ENCODE results near the gene PPM1M.

The PPM1M gene

GRCh38 chr3:52265387-52265786, 19.8 kb downstream of the PPM1M start:
- H3K27ac ChIP-seq (ENCODE audit: extremely low read depth, low read depth, low read length) = no peak overlapping the region
- POLR2A ChIA-PET = interaction anchor here (0.7 kb wide), 1 partner anchor 16 kb away, joined by 5 read pairs; no protein-coding TSS in a partner anchor

GRCh38 chr3:52268036-52268435, 22.5 kb downstream of the PPM1M start:
- TF ChIP-seq ZSCAN5A (tag by site-specific recombination; IDR thresholded peaks at IDR 0.05) (no peak), ZNF354C (tag by site-specific recombination; IDR thresholded peaks at IDR 0.05; ENCODE audit: borderline replicate concordance, low read depth) (no peak), ZNF138 (tag by site-specific recombination; IDR thresholded peaks at IDR 0.05; ENCODE audit: borderline replicate concordance) (no peak), GLIS2 (tag by site-specific recombination; IDR thresholded peaks at IDR 0.05) (no peak), ZNF433 (tag by site-specific recombination; IDR thresholded peaks at IDR 0.05; ENCODE audit: low read depth) (no peak), ZNF423 (tag by site-specific recombination; IDR thresholded peaks at IDR 0.05) (no peak), PRDM6 (tag by site-specific recombination; IDR thresholded peaks at IDR 0.05) (no peak), KLF8 (tag by site-specific recombination; IDR thresholded peaks at IDR 0.05) (no peak), ZNF112 (tag by site-specific recombination; IDR thresholded peaks at IDR 0.05) (no peak), SP2 (tag by site-specific recombination; IDR thresholded peaks at IDR 0.05) (no peak), ZNF529 (tag by site-specific recombination; IDR thresholded peaks at IDR 0.05; ENCODE audit: insufficient replicate concordance) (no peak), RBAK (tag by site-specific recombination; IDR thresholded peaks at IDR 0.05) (no peak), ZNF580 (tag by site-specific recombination; IDR thresholded peaks at IDR 0.05) (no peak), ZNF837 (tag by site-specific recombination; IDR thresholded peaks at IDR 0.05) (no peak), ZNF510 (tag by site-specific recombination; IDR thresholded peaks at IDR 0.05; ENCODE audit: insufficient replicate concordance) (no peak), ZNF785 (tag by site-specific recombination; IDR thresholded peaks at IDR 0.05) (no peak), ZNF585B (tag by site-specific recombination; IDR thresholded peaks at IDR 0.05) (no peak), ZNF596 (tag by site-specific recombination; IDR thresholded peaks at IDR 0.05) (no peak), ZNF501 (tag by site-specific recombination; IDR thresholded peaks at IDR 0.05) (no peak), ZNF777 (tag by site-specific recombination; IDR thresholded peaks at IDR 0.05; ENCODE audit: borderline replicate concordance) (no peak)
- ChIA-PET POLR2A (no interaction called here), CTCF (interaction anchor here (1.2 kb wide), 1 partner anchor 48 kb away, joined by 3 read pairs; no protein-coding TSS in a partner anchor)
- no peak overlapping the region for H3K4me3 ChIP-seq (ENCODE audit: low read depth, low read length)
- H3K27ac ChIP-seq (ENCODE audit: extremely low read depth, low read depth, low read length) = no peak overlapping the region
- H3K36me3 ChIP-seq (ENCODE audit: control insufficient read depth in 2 of 2, insufficient read depth in 1 of 2, low read length in 2 of 2) = peaks cover 56 to 88% of the 10 kb centered on the region in 2 experiments
- H3K9me3 ChIP-seq (ENCODE audit: control insufficient read depth, insufficient read depth, low read depth, low read length) = no peaks in the 10 kb centered on the region
- H3K4me1 ChIP-seq (ENCODE audit: control insufficient read depth, insufficient read depth, low read length) = no peaks in the 10 kb centered on the region

More at GRCh38 chr3:52265387-52265786, 19.8 kb downstream of the PPM1M start:
- H3K4me1 ChIP-seq (ENCODE audit: control insufficient read depth, insufficient read depth, low read length) = no peaks in the 10 kb centered on the region
- CTCF ChIA-PET = no interaction called here
- no peak for TF ChIP-seq ZBTB44 (tag by site-specific recombination; IDR thresholded peaks at IDR 0.05)
- TF ChIP-seq BCL11B (tag by site-specific recombination; IDR thresholded peaks at IDR 0.05; ENCODE audit: low read depth) = no peak
- H3K9me3 ChIP-seq (ENCODE audit: control insufficient read depth, insufficient read depth, low read depth, low read length) = no peaks in the 10 kb centered on the region
- H3K36me3 ChIP-seq (ENCODE audit: control insufficient read depth in 2 of 2, insufficient read depth in 1 of 2, low read length in 2 of 2) = peaks cover 70 to 97% of the 10 kb centered on the region in 2 experiments
- H3K4me3 ChIP-seq (ENCODE audit: low read depth, low read length) = no peak overlapping the region

All from HEK293 (cell line).